Activated naive CD4-positive, alpha-beta T cell (primary cell): ENCODE results near the gene NUDT8.
"Not testable (repeated sequence)": the region's sequence is repeated elsewhere in the genome, so short reads cannot be mapped to it uniquely, and the experiment has no call there.

Experiments used
- DNase-seq, 4 experiments: peaks; one replicate each; lab custom pipeline; 2025; lab: John Stamatoyannopoulos, UW

The NUDT8 gene

DNA sequence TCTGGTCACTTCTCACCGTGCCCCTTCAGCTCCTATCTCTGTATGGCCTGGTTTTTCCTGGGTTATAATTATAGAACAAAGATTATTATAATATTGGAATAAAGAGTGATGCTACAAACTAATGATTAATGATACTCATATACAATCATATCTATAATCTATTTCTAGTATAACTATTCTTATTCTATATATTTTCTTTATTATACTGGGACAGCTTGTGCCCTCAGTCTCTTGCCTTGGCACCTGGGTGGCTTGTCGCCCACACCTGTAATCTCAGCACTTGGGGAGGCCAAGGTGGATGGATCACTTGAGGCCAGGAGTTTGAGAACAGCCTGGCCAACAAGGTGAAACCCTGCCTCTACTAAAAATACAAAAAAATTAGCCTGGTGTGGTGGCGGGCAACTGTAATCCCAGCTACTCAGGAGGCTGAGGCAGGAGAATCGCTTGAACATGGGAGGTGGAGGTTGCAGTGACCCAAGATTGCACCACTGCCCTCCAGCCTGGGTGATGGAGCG, 30.0 kb upstream of the NUDT8 start:
- DNase-seq, result not testable (repeated sequence)

DNA sequence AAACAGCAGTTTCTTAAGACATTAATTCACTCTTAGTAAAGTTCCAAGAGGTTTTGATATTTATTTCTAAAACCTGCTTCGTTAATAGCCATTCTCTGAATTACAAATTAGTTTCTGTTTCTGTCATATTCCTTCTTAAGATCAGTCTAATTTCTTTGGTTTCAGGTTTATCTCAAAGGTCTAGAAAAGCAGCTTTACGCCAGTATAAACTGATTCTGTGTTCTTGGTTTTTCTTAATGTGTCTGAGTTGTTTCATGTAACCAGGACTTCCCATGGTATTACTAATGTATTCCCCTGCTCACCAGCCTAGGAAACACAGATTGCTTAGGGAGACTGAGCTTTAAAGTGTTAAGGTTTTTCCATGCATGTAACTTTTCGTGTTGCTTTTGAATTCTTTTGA, 27.6 kb upstream of the NUDT8 start:
- DNase-seq, result no peak

DNA sequence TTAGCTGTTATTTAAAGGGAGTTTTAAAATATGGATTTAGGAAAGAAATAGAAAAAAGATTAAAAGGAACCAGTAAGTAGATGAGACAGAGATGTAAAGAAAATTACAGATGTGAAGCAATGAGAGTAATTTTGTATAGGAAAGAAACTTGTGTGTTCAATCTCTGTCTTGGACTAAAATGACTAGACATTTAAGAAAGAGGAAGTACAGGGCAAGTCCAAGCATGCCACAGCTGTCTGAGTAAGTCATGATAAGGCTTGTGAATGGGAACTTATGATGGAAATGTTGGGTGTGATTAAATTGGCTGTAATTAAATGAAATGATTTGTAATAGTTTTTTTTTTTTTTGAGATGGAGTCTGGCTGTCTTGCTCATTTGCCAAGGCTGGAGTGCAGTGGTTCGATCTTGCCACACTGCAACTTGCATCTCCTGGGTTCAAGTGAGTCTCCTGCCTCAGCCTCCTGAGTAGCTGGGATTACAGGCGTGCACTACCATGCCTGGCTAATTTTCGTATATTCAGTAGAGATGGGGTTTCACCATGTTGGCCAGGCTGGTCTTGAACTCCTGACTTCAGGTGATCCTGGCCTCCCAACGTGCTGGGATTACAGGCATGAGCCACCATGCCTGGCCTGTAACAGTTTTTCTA, 26.7 kb upstream of the NUDT8 start:
- no peak for DNase-seq

DNA sequence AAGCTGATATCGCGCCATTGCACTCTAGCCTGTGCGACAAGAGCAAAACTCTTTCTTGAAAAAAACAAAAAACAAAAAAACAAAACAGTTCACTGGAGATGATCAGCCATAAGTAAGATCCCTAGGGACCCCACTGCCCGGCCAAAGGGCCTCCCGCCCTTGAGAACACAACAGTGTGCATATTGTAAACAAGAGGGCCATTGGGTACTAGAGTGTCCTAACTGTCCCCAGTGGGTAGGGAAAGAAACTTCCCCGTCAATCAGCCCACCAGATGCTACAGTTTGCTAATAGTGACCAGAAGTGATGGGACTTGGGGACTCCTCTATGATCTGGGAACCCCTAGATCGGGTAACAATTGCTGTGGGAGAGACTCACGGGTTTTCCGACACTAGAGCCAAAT, 24.5 kb upstream of the NUDT8 start:
- no peak for DNase-seq

DNA sequence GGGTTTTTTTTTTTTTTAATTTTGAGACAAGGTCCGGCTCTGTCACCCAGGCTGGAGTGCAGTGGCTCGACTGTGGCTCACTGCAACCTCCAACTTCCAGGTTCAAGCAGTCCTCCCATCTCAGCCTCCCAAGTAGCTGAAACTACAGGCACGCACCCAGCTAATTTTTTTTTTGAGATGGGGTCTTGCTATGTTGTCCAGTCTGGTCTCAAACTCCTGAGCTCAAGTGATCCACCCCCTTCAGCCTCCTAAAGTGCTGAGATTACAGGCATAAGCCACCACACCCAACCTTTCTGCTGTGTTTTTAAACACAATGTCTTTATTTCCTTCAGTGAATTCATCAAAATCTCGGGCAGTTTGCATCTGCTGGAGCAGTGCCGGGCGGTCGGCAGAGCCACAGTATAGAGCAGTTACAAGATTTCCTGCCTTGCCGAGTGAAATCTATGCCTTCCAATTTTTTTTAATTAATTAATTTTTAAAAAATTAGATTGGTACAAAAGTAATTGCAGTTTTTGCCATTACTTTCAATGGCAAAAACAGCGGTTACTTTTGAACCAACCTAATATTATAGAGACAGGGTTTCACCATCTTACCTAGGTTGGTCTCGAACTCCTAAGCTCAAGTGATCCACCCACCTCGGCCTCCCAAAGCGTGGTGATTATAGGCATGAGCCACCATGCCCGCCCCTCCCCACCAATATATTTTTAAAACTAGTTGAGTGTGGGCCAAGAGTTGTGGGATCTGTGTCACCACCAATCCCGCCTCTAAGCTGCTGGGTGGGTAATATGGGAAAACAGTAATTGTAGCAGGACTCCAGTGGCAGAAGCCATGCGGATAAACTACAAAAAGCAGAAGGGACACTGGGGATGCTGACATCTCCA, 23.5 kb upstream of the NUDT8 start:
- DNase-seq, result no peak

DNA sequence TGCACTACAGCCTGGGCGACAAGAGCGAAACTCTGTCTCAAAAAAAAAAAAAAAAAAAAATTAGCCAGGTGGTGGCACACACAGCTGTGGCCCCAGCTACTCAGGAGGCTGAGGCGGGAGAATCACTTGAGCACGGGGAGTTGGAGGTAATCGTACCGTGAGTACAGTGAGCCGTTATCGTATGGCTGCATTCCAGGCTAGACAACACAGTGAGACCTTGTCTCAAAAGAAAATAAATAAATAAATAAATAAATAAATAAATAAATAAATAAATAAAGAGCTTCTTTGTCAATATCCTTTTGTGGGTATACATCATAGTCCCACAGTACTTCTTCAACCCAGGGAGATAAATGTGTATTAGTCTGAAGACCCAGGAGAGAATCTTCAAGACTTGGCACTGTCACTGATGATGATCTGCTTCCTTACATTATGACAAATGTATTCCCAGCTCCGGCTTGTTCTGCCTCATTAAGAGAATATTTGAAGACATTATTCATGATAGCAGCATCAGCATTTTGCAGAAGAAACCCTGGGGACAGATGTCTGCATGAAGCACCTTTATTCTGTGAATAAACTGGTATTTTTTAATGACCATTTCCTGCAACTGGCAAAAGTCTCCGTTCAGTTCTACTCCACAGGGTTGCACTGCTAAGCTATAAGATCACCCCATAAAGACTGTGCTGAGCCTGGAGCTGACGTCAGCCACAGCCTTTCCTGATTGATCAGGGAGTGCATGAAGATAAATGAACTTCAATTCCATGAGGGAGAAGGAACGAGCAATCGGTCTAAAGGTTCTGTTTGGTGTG, 22.4 kb upstream of the NUDT8 start:
- no peak for DNase-seq

DNA sequence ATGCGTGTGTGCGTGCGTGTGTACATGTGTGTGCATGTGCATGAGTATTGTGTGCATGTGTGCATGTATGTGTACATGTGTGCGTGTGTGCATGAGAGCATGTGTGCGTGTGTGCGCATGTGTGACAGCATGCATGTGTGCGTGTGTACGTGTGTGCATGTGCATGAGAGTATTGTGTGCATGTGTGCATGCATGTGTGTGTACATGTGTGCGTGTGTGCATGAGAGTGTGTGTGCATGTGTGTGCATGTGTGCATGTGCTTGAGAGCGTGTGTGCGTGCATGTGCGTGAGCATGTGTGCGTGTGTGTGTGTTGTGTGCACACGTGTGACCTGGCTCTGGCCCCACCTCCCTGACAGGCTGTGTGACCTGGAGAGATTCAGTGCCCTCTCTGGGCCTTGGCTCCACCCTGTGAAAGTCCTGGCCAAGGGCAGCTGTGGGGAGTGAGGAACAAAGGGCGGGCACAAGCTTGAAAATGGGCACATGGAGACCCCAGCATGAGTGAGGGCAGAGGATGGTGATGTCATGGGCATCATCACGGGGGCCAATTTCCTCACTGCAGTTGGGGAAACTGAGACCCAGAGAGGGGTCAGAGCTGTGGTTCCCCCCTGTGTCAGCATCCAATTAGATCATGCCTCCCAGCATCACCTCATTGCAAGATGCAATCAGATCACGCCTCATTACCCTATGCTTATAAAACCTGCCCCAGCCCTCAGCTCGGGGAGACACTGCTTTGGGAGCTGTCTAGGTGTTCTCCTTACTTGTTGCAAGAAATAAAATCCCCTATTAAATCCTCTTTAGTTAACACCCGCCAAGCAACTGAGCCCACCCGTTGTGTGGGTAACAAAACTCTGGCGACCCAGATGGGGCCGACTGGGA, 20.1 kb upstream of the NUDT8 start:
- DNase-seq, result no peak

DNA sequence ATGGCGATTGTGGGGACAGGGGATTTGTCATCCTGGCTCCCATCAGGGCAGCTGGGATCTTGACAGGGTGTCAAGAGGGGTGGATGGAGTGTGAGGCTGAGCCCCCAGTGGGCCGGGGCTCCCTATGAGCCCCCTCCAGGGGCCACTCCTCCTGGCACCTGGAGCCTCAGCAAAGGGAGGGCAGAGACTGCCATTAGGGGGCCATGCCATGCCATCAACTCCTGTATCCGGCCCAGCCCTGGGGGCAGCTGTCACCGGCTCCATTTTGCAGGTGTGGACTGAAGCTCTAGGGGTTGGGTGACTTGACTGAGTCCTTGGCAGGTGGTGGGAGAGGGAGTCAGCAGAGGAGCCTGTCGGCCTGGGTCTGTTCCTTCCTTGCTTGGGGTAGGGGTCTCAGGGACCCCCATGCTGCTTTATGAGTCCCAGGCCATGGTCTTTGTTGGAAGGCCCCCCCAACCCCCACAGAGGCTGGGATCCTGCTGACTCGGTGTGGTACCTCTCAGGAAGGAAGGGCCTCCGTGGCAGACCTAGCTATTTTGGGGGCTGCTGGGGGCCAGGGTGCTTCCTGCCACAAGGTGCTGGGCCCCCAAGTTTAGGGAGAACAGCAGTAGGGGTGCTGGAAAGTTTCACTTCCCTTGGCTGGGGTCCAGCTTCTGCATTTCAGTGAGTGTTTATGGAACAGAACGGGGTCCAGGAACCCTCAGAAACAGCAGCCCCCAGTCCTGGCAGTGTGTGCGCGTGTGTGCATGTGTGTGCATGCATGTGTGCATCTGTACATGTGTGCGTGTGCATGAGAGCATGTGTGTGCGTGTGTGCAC, 19.3 kb upstream of the NUDT8 start:
- DNase-seq, result no peak

DNA sequence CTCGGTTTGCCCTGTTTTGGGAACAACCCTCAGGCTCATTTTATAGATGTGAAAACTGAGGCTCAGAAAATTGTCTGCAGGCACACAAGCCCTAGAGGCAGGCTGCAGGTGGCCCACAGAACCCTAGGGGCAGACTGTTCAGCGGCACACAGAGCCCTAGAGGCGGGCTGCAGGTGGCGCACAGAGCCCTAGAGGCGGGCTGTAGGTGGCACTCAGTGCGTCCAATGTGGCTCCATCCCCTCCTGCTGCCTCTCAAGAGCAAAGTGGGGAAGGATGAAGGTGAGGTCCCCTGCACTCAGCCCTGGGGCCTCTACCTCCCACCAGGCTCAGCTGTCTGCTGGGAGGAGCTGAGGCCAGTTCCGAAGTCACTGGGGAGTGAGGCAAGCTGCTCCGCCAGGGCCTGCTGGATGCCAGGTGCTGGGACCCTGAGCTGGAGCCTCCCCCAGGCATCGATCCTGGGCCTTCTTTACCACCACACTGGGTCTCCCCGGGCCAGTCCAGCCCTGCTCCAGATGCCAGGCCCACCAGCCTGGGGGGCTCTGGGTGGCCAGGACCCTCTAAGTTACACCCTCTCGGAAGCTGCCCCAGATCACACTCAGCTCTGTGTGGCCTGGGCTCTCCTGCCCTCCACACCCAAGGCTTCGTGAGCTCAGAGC, 18.5 kb upstream of the NUDT8 start:
- DNase-seq, result peak in 2 of 4 experiments; percentile 10 to 41

DNA sequence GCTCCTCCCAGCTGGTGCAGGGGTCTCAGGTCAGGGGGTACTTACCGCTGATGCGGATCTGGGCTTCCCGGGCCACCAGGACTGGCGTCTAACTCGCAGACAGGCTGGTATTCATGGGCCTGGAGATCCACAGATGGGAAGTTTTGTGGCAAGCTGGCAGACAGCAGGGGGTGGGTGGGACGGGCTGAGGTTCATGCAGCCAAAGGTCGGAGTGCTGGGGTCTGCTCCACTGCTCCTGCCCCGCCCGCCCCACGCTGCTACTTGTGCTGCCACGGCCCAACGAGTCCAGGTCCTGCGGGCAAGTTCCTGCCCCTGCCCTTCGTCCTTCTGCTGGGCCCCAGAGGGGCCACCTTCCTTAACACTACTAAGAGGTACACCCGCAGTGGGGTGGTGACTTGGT, 17.7 kb upstream of the NUDT8 start:
- DNase-seq, result no peak

DNA sequence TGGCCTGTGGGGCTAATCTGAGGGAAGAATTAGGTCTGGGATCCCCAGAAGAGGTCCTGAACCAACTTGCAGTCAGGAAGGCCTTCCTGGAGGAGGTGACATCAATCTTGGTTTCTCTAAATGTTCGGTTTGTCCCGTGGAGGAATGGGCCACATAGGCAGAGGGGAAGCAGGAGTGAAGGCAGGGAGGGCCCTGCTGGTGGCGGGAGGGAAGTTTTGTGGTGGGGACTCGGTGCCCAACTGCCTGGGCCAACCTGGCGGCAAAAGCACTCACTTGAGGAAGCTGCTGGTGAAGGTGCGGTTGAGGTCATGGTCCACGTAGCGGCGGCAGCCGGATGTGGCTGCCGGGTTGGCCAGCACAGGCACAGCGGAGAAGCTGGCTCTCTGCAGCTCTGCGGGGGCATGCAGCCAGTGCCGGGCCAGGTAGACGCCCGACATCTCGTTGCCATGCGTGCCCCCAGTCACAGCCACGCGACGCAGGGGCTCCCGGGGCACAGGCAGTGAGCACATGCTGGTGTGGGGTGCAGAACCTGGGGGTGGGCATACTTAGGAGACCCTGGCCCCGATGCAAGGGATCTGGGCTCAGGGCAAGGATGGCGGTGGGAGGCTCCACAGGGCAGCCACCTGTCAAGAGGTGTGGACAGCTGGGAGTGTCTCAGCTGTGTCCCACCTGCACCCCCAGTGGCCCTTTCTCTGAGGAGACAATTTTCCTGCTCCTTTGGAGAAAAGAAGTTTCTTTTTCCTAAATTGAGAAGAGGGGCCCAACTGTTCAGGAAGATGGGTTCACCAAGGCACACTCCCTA, 17.0 kb upstream of the NUDT8 start:
- peak in 1 of 4 experiments; percentile 12 for DNase-seq

DNA sequence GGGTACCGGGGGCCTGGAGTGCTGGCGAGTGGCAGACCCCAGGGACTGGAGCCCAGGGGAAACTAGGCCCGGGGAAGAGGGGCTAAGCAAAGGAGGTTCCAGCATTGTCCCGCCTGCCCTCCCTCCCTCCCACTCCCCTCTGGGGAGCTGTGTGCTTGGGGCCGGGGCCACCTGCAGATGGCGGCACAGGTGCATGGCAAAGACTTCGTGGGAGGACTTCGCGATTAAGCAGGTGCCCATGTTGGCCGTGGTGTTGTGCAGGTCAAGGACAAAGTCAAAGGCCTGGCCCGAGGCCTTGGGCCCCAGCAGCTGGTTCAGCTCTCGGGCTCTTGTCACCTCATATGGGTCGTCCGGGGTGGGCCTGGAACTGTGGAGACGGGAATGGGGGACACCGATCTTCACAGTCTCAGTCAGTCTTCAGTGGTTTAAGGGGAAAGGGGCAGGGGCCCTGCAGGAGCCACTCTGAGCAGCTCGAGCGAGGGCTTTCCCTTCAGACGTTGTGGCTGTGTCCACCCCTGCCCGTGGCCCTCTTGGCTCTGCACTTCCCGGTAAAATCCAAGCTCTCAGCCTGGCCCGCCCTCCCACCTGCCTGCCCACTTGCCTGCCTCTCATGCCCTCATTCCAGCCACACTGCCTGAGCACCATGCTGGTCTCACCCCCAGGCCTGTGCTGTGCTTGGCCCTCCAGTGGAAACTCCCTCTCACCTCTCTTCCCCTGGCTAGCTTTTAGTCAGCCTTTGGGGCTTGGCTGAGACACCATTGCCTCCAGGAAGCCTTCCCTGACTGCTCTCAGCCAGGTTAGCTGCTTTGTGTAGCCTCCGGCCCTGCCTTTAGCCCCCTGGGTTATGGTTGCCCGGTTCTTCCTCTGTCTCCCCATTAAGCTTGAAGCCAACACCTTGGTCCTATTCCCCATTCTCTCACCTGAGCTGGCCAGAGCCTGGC, 16.1 kb upstream of the NUDT8 start:
- DNase-seq, result no peak

DNA sequence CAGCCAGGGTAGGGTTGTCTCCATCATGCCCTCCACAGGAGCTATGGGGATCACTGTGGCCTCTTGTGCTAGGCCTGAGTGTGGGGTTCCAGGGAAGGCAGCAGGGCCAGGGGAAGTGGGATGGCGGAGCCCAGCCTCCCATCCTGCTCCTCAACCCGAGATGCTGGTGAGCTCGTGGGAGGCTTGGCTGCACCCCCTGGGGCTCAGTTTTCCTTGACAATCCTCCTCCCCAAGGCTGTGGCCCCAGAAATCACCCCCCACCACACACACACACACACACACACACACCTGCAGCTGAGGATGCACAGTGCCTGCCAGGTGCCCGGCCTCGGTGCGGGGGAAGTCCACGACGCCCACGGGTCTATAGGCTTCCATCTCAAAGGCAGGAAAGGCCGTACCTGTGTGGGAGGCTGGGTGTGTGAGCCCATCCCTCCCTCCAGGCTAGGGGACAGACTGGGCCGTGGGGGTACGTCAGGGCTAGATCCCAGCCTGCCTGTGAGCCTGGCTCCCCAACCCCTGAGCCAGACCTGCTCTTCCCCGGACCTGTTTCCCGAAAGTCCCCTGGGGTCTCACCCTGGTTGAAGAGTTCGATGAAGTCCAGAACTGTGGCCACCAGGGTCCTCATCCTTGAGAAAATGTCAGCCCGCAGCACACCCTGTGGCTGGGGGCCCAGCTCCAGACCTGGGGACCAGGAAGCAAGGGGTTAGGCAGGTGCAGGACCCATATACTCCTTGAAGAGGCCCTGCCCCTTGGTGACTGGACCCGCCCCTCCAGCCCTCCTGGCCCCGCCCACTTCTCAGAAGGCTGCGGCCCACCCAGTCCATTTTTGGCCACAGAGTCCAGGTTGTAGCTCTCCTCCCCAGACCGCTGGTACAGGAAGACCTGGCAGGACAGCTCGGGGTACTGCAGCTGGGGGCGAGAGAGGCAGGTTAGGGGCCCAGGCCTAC, 15.0 kb upstream of the NUDT8 start:
- no peak for DNase-seq

DNA sequence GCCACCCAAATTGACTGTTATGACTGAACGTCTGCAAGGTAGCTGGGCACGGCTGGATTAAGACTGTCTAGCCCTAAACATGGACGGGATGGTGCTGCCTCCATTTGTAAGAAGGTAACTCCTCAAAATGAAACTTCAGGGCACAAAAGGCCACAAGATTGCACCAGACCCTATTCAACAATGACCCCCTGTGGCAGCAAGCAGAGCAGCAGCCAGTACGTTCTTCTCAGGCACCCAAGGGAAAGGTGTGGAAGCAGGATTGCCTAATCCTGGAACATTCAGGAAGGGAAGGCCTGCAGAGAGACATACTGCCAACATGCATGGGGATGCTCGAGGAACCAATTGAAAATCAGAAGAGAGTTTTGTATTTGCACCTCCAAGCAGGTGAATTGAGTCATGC, 14.3 kb upstream of the NUDT8 start:
- DNase-seq, result no peak

DNA sequence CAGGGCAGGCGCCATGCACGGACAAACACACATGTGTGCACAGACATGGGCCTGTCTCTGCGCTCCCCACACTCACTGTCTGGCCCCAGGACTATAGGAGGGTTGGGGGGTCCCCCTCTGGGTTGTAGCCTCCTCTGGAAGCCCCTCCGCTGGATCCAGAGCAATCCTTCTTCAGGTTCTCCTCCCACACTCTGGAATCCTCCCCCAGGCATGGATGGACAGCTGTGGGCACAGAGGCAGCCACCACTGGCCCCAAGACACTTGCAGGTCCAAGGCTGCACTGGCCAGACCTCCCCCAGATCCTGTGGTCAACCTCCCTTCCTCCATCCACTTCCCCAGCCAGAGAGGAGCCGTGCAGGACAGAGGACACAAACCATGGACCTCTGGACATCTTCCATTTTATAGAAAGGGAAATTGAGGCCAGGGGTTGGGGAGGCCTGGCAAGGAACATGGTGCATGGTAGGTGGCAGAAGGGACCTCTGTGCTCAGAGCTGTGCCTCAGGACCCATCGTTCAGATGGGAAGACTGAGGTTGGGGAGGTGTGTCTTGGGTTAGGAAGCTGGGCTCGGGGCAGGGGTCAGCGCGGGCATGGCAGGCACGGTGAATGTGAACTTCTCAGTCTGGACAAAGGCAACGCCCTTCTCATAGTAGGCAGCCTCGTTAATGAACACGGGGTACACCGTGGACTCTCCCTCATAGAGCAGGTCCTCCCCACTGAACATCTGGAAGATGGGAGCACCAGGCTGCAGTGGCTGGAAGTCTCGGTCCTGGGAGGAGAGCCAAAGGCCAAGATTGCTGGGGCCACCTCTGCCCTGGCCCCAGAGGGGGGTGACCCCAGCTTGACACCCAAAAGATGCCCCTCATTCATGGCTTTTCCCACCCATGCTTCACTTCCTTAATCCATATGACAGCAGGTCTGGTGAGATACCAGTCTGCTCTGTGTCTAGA, 12.7 kb upstream of the NUDT8 start:
- no peak for DNase-seq
